HEK293 (cell line): Measurements from ENCODE around the gene ZNF329.
A peak's percentile ranks its signal among the peaks of the same experiment; 100 is the strongest.

Experiments used
- CTCF ChIA-PET: fragments of 350-600 bp; formaldehyde crosslinking; extraction: SDS; loops from one replicate; lab custom pipeline; 2021; ENCODE audit warnings: antibody characterized with exemption; lab: Yijun Ruan, JAX
- POLR2A ChIA-PET: fragments of 300-600 bp; formaldehyde crosslinking; extraction: SDS; loops from one replicate; lab custom pipeline; 2020; ENCODE audit warnings: antibody characterized with exemption, inconsistent platforms; lab: Yijun Ruan, JAX
- H3K27ac ChIP-seq: fragments of 200-500 bp; sonication (Bioruptor generic); 2 replicates; pipeline ENCODE4 v1.5.1; 2014; ENCODE audit warnings: low read depth, low read length, control low read depth, inconsistent platforms; ENCODE audit errors: extremely low read depth
- H3K36me3 ChIP-seq, 2 experiments: fragments of 200-500 bp in 1 of 2; sonication (Bioruptor generic) in 1 of 2; 1 replicate in 1 of 2; 2 replicates in 1 of 2; pipeline ENCODE4 v1.5.1; 2014 to 2017; ENCODE audit warnings: inconsistent platforms in 2 of 2, low read length in 2 of 2; ENCODE audit not compliant: control insufficient read depth in 2 of 2, insufficient read depth in 1 of 2
- H3K4me1 ChIP-seq: fragments of 200-500 bp; sonication (Bioruptor generic); 2 replicates; pipeline ENCODE4 v1.5.1; 2014; ENCODE audit warnings: mild to moderate bottlenecking, low read length, inconsistent platforms; ENCODE audit not compliant: control insufficient read depth, insufficient read depth
- H3K4me3 ChIP-seq: 2 replicates; pipeline ENCODE4 v1.5.1; 2011; ENCODE audit warnings: low read depth, mild to moderate bottlenecking, control low read depth, low read length, moderate library complexity
- H3K9me3 ChIP-seq: fragments of 200-500 bp; sonication (Bioruptor generic); 2 replicates; pipeline ENCODE4 v1.5.1; 2014; ENCODE audit warnings: low read depth, low read length, inconsistent platforms; ENCODE audit not compliant: control insufficient read depth, insufficient read depth
- HOXA7 ChIP-seq: sonication (generic); formaldehyde crosslinking; IDR thresholded peaks from 2 replicates; pipeline ENCODE4 v1.8.1; 2022; ENCODE audit warnings: missing genetic modification reagents, borderline replicate concordance
- KLF10 ChIP-seq: fragments of 450-650 bp; IDR thresholded peaks from 2 replicates; pipeline ENCODE4 v1.5.1; 2018; ENCODE audit warnings: missing biosample characterization, mild to moderate bottlenecking, missing genetic modification characterization
- PRDM10 ChIP-seq: fragments of 450-650 bp; formaldehyde crosslinking; IDR thresholded peaks from 2 replicates; pipeline ENCODE4 v1.5.1; 2016; ENCODE audit warnings: missing biosample characterization, missing genetic modification characterization
- ZBTB48 ChIP-seq: fragments of 450-650 bp; formaldehyde crosslinking; IDR thresholded peaks from 2 replicates; pipeline ENCODE4 v1.5.1; 2016; ENCODE audit warnings: missing biosample characterization, missing genetic modification characterization
- ZBTB7A ChIP-seq: fragments of 450-650 bp; formaldehyde crosslinking; IDR thresholded peaks from 2 replicates; pipeline ENCODE4 v1.5.1; 2016; ENCODE audit warnings: low read depth, missing biosample characterization, missing genetic modification characterization
- ZBTB8A ChIP-seq: fragments of 450-650 bp; formaldehyde crosslinking; IDR thresholded peaks from 2 replicates; pipeline ENCODE4 v1.5.1; 2016; ENCODE audit warnings: missing biosample characterization, missing genetic modification characterization
- ZEB2 ChIP-seq: fragments of 450-650 bp; formaldehyde crosslinking; IDR thresholded peaks from 2 replicates; pipeline ENCODE4 v1.5.1; 2016; ENCODE audit warnings: missing biosample characterization, missing genetic modification characterization
- ZNF133 ChIP-seq: fragments of 450-650 bp; formaldehyde crosslinking; IDR thresholded peaks from 2 replicates; pipeline ENCODE4 v1.5.1; 2016; ENCODE audit warnings: missing biosample characterization, missing genetic modification characterization
- ZNF157 ChIP-seq: fragments of 450-650 bp; formaldehyde crosslinking; IDR thresholded peaks from 2 replicates; pipeline ENCODE4 v1.5.1; 2016; ENCODE audit warnings: missing biosample characterization, missing genetic modification characterization
- ZNF214 ChIP-seq: fragments of 450-650 bp; formaldehyde crosslinking; IDR thresholded peaks from 2 replicates; pipeline ENCODE4 v1.5.1; 2017; ENCODE audit warnings: missing biosample characterization, mild to moderate bottlenecking, missing genetic modification characterization, borderline replicate concordance
- ZNF223 ChIP-seq: fragments of 450-650 bp; formaldehyde crosslinking; IDR thresholded peaks from 2 replicates; pipeline ENCODE4 v1.5.1; 2016; ENCODE audit warnings: missing biosample characterization, missing genetic modification characterization
- ZNF23 ChIP-seq: fragments of 450-650 bp; formaldehyde crosslinking; IDR thresholded peaks from 2 replicates; pipeline ENCODE4 v1.5.1; 2016; ENCODE audit warnings: missing biosample characterization, missing genetic modification characterization, borderline replicate concordance
- ZNF398 ChIP-seq: fragments of 450-650 bp; formaldehyde crosslinking; IDR thresholded peaks from 2 replicates; pipeline ENCODE4 v1.5.1; 2017; ENCODE audit warnings: missing biosample characterization, missing genetic modification characterization
- ZNF404 ChIP-seq: fragments of 450-650 bp; formaldehyde crosslinking; IDR thresholded peaks from 2 replicates; pipeline ENCODE4 v1.5.1; 2017; ENCODE audit warnings: missing biosample characterization, missing genetic modification characterization
- ZNF501 ChIP-seq: fragments of 450-650 bp; formaldehyde crosslinking; IDR thresholded peaks from 2 replicates; pipeline ENCODE4 v1.5.1; 2016; ENCODE audit warnings: missing biosample characterization, missing genetic modification characterization
- ZNF529 ChIP-seq: fragments of 450-650 bp; formaldehyde crosslinking; IDR thresholded peaks from 2 replicates; pipeline ENCODE4 v1.5.1; 2017; ENCODE audit warnings: missing genetic modification characterization, missing biosample characterization; ENCODE audit not compliant: insufficient replicate concordance
- ZNF548 ChIP-seq: fragments of 450-650 bp; formaldehyde crosslinking; IDR thresholded peaks from 2 replicates; pipeline ENCODE4 v1.5.1; 2016; ENCODE audit warnings: missing biosample characterization, missing genetic modification characterization
- ZNF549 ChIP-seq: fragments of 450-650 bp; IDR thresholded peaks from 2 replicates; pipeline ENCODE4 v1.5.1; 2018; ENCODE audit warnings: missing biosample characterization, missing genetic modification characterization, mild to moderate bottlenecking, inconsistent platforms, moderate library complexity
- ZNF560 ChIP-seq: fragments of 450-650 bp; formaldehyde crosslinking; IDR thresholded peaks from 2 replicates; pipeline ENCODE4 v1.5.1; 2017; ENCODE audit warnings: missing biosample characterization, missing genetic modification characterization, borderline replicate concordance
- ZNF610 ChIP-seq: fragments of 450-650 bp; formaldehyde crosslinking; IDR thresholded peaks from 2 replicates; pipeline ENCODE4 v1.5.1; 2016; ENCODE audit warnings: missing biosample characterization, missing genetic modification characterization, borderline replicate concordance
- ZNF658 ChIP-seq: fragments of 450-650 bp; formaldehyde crosslinking; IDR thresholded peaks from 2 replicates; pipeline ENCODE4; 2016; ENCODE audit warnings: missing biosample characterization, missing genetic modification characterization
- ZNF670 ChIP-seq: fragments of 450-650 bp; formaldehyde crosslinking; IDR thresholded peaks from 2 replicates; pipeline ENCODE4 v1.5.1; 2016; ENCODE audit warnings: missing biosample characterization, missing genetic modification characterization, low read depth
- ZSCAN16 ChIP-seq: fragments of 450-650 bp; formaldehyde crosslinking; IDR thresholded peaks from 2 replicates; pipeline ENCODE4 v1.5.1; 2016; ENCODE audit warnings: missing biosample characterization, missing genetic modification characterization
- TF ChIP-seq, protein P1 (sequence below): fragments of 450-650 bp; formaldehyde crosslinking; IDR thresholded peaks from 2 replicates; pipeline ENCODE4 v1.5.1; 2016; ENCODE audit warnings: missing biosample characterization, missing genetic modification characterization
- TF ChIP-seq, protein P2 (sequence below): fragments of 450-650 bp; formaldehyde crosslinking; IDR thresholded peaks from 2 replicates; pipeline ENCODE4 v1.5.1; 2017; ENCODE audit warnings: missing biosample characterization, missing genetic modification characterization
- TF ChIP-seq, protein P3 (sequence below): fragments of 450-650 bp; formaldehyde crosslinking; IDR thresholded peaks from 2 replicates; pipeline ENCODE4 v1.5.1; 2016; ENCODE audit warnings: missing biosample characterization, missing genetic modification characterization
- TF ChIP-seq, protein P4 (sequence below): fragments of 450-650 bp; formaldehyde crosslinking; IDR thresholded peaks from 2 replicates; pipeline ENCODE4 v1.5.1; 2017; ENCODE audit warnings: missing biosample characterization, missing genetic modification characterization

Gene ZNF329

DNA sequence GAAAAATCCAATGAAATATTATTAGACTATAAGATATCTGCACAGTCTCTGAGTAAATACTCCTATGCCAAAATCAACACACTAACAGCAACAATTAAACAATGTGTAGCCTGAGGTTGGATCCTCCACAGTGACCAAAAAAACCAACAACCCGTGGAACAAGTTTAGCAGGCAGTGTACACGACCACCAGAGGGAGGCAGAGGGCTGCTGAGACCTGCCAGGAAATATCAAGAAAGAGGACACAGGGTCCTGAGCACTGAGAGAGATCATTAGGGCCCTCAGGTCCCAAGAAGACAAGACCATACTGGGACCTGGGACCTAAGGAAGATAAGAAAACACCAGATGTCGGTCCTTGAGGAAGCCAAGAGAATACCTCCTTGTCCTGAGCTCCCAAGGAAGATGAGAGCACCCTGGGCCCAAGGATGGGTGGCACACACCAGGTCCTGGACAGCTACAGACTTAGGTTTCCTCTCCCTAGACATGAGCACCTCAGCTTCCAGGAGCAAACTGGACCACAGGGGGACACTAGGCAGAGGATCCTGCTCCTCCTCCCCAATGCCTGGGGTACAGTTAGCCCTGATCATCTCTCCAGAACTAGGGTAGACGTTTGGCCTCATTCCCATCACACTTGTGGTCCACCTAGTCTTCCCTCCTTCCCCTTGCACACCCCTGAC lies 31.4 kb upstream of the ZNF329 start:
- ChIA-PET POLR2A (interaction anchor here (2.6 kb wide), 1 partner anchor 338 kb away, joined by 12 read pairs; the partner anchor contains the start of gene ZBTB45), CTCF (interaction anchor here (0.6 to 1.2 kb wide), 4 partner anchors 15 to 1665 kb away, joined by 3 to 4 read pairs (median 3); no protein-coding TSS in a partner anchor)
- peaks cover 5% of the 10 kb centered on the region for H3K9me3 ChIP-seq
- no peaks in the 10 kb centered on the region for H3K4me1 ChIP-seq
- H3K36me3 ChIP-seq = peaks cover 15 to 28% of the 10 kb centered on the region in 2 experiments; a peak in 2 of 3 replicates
- no peak overlapping the region for H3K27ac ChIP-seq
- peak overlapping the region; percentile 28 for H3K4me3 ChIP-seq
- TF ChIP-seq KLF10 (tag by site-specific recombination) (no peak), ZNF23 (no peak), ZBTB8A (tag by site-specific recombination) (no peak), ZBTB7A (tag by site-specific recombination) (no peak), ZNF501 (tag by site-specific recombination) (no peak), ZNF157 (0 out of 2 replicates have a peak, but pooled peaks have one; percentile 3), ZSCAN16 (tag by site-specific recombination) (0 out of 2 replicates have a peak, but pooled peaks have one; percentile 4), ZNF133 (tag by site-specific recombination) (peak; percentile 32; the same call in 1 of the 2 replicates), ZNF549 (tag by site-specific recombination) (no peak), PRDM10 (tag by site-specific recombination) (no peak), ZBTB48 (tag by site-specific recombination) (0 out of 2 replicates have a peak, but pooled peaks have one; percentile 14), ZNF560 (tag by site-specific recombination) (no peak), ZNF658 (0 out of 2 replicates have a peak, but pooled peaks have one; percentile 37), ZNF670 (tag by site-specific recombination) (no peak), HOXA7 (CRISPR knock-in tag) (no peak), ZNF398 (tag by site-specific recombination) (no peak), ZNF529 (no peak), ZNF223 (tag by site-specific recombination) (no peak), ZNF404 (tag by site-specific recombination) (no peak), ZNF548 (0 out of 2 replicates have a peak, but pooled peaks have one; percentile 37), ZNF610 (tag by site-specific recombination) (no peak), ZNF214 (no peak), ZEB2 (tag by site-specific recombination) (no peak)
- TF ChIP-seq, protein P1, sequence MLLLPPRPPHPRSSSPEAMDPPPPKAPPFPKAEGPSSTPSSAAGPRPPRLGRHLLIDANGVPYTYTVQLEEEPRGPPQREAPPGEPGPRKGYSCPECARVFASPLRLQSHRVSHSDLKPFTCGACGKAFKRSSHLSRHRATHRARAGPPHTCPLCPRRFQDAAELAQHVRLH = 0 out of 2 replicates have a peak, but pooled peaks have one; percentile 9
- TF ChIP-seq, protein P2, sequence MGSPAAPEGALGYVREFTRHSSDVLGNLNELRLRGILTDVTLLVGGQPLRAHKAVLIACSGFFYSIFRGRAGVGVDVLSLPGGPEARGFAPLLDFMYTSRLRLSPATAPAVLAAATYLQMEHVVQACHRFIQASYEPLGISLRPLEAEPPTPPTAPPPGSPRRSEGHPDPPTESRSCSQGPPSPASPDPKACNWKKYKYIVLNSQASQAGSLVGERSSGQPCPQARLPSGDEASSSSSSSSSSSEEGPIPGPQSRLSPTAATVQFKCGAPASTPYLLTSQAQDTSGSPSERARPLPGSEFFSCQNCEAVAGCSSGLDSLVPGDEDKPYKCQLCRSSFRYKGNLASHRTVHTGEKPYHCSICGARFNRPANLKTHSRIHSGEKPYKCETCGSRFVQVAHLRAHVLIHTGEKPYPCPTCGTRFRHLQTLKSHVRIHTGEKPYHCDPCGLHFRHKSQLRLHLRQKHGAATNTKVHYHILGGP (tag by site-specific recombination) = no peak
- TF ChIP-seq, protein P3, sequence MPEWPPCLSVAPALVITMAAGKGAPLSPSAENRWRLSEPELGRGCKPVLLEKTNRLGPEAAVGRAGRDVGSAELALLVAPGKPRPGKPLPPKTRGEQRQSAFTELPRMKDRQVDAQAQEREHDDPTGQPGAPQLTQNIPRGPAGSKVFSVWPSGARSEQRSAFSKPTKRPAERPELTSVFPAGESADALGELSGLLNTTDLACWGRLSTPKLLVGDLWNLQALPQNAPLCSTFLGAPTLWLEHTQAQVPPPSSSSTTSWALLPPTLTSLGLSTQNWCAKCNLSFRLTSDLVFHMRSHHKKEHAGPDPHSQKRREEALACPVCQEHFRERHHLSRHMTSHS (tag by site-specific recombination) = no peak
- TF ChIP-seq, protein P4, sequence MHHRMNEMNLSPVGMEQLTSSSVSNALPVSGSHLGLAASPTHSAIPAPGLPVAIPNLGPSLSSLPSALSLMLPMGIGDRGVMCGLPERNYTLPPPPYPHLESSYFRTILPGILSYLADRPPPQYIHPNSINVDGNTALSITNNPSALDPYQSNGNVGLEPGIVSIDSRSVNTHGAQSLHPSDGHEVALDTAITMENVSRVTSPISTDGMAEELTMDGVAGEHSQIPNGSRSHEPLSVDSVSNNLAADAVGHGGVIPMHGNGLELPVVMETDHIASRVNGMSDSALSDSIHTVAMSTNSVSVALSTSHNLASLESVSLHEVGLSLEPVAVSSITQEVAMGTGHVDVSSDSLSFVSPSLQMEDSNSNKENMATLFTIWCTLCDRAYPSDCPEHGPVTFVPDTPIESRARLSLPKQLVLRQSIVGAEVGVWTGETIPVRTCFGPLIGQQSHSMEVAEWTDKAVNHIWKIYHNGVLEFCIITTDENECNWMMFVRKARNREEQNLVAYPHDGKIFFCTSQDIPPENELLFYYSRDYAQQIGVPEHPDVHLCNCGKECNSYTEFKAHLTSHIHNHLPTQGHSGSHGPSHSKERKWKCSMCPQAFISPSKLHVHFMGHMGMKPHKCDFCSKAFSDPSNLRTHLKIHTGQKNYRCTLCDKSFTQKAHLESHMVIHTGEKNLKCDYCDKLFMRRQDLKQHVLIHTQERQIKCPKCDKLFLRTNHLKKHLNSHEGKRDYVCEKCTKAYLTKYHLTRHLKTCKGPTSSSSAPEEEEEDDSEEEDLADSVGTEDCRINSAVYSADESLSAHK (tag by site-specific recombination) = no peak
